Endometrial microvascular endothelial cells (primary cell): ENCODE measurements around the gene KCTD7. TPM values are rescaled to one million over a fixed set of nuclear protein-coding genes. Genes with fewer than 3 reads are reported as not detected.
"Not testable (repeated sequence)": the region's sequence is repeated elsewhere in the genome, so short reads cannot be mapped to it uniquely, and the experiment has no call there.

Experiments
- in situ Hi-C: cut with HindIII; loops from 2 replicates; pipeline ENCODE4 v1.10.0; 2017; ENCODE audit warnings: low sequenced_read_pairs, low pct_unique_long_range_greater_than_20kb; ENCODE audit errors: inconsistent ontology term
- total RNA-seq: library from RNA; depleted of rRNA; stranded (reverse); fragments of >200 nt; gene quantifications from one replicate; pipeline ENCODE4 v1.2.3, GENCODE V29; 2015; ENCODE audit errors: inconsistent ontology term

The KCTD7 gene
- total RNA-seq = 11.3 TPM

GRCh38 chr7:66628361-66629221 lies at the start of gene KCTD7:
KCTD7 (plus strand) TSS chr7:66628881; CDS start chr7:66629065, 184 bp downstream.
- in situ Hi-C loops = no loop called here

GRCh38 chr7:66580380-66580779 lies 48.3 kb upstream of the KCTD7 start:
- in situ Hi-C loops = not testable (repeated sequence)

GRCh38 chr7:66582816-66583489 lies 45.7 kb upstream of the KCTD7 start:
- in situ Hi-C loops = not testable (repeated sequence)

- in situ Hi-C loops = no loop called here
Measured at GRCh38 chr7:66583490-66584110, 45.1 kb upstream of the KCTD7 start.

GRCh38 chr7:66586181-66586580 lies 42.5 kb upstream of the KCTD7 start:
- in situ Hi-C loops = no loop called here

GRCh38 chr7:66588226-66588625 lies 40.5 kb upstream of the KCTD7 start:
- in situ Hi-C loops = not testable (repeated sequence)

- in situ Hi-C loops = not testable (repeated sequence)
Measured at GRCh38 chr7:66588856-66589570, 39.7 kb upstream of the KCTD7 start.

- in situ Hi-C loops = not testable (repeated sequence)
Measured at GRCh38 chr7:66590302-66591057, 38.2 kb upstream of the KCTD7 start.

- in situ Hi-C loops = not testable (repeated sequence)
Measured at GRCh38 chr7:66591058-66591798, 37.5 kb upstream of the KCTD7 start.

- in situ Hi-C loops = no loop called here
Measured at GRCh38 chr7:66591799-66592596, 36.7 kb upstream of the KCTD7 start.

GRCh38 chr7:66592597-66593146 lies 36.0 kb upstream of the KCTD7 start:
- in situ Hi-C loops = not testable (repeated sequence)

- in situ Hi-C loops = not testable (repeated sequence)
Measured at GRCh38 chr7:66594082-66594481, 34.6 kb upstream of the KCTD7 start.

GRCh38 chr7:66597461-66597860 lies 31.2 kb upstream of the KCTD7 start:
- in situ Hi-C loops = no loop called here

GRCh38 chr7:66602159-66602558 lies 26.5 kb upstream of the KCTD7 start:
- in situ Hi-C loops = no loop called here

GRCh38 chr7:66604198-66604597 lies 24.5 kb upstream of the KCTD7 start:
- in situ Hi-C loops = no loop called here

- in situ Hi-C loops = not testable (repeated sequence)
Measured at GRCh38 chr7:66606540-66607291, 22.0 kb upstream of the KCTD7 start.
